Measurements from ENCODE around the gene C16orf89. TPM values are rescaled to one million over a fixed set of nuclear protein-coding genes. Genes with fewer than 3 reads are reported as not detected.

Gene C16orf89
- polyA plus RNA-seq, 1 of the 3 experiments (the other 2 are of a cell fraction) = not detected

GRCh38 chr16:5034167-5034523, 31.6 kb downstream of the C16orf89 start:
- H3K27ac ChIP-seq (ENCODE audit: low read depth in 2 of 2, low read length in 1 of 2) = peak overlapping the region; percentile 26 to 34; a peak in 1 of 4 replicates
- WGBS (ENCODE audit: low lambda C conversion rate) = 17% methylated on average over 2 of the region's 2 CpGs
- peak overlapping the region; percentile 86 for H3K4me2 ChIP-seq
- H3K9me3 ChIP-seq = no peaks in the 10 kb centered on the region
- no peaks in the 10 kb centered on the region for H3K79me2 ChIP-seq (ENCODE audit: insufficient read depth)
- peak overlapping the region; percentile 75 for H3K9ac ChIP-seq
- H3K27me3 ChIP-seq (ENCODE audit: insufficient read depth) = no peaks in the 10 kb centered on the region
- H3K4me3 ChIP-seq (ENCODE audit: low read depth in 2 of 2, low read length in 1 of 2) = peak overlapping the region; percentile 73 to 74
- POLR2A ChIA-PET = no interaction called here
- no peak for DNase-seq
- no peaks in the 10 kb centered on the region for H3F3A ChIP-seq (replicated peaks; ENCODE audit: insufficient read depth)
- peak overlapping the region; percentile 100 for H2AFZ ChIP-seq (ENCODE audit: low read depth)
- no peaks in the 10 kb centered on the region for H4K20me1 ChIP-seq (ENCODE audit: insufficient read depth)
- peaks cover 0 to 12% of the 10 kb centered on the region in 2 experiments; a peak in 2 of 4 replicates for H3K4me1 ChIP-seq (ENCODE audit: control insufficient read depth in 1 of 2, insufficient read depth in 2 of 2, low read depth in 1 of 2, low read length in 1 of 2)
- no peaks in the 10 kb centered on the region for H3K9me2 ChIP-seq
- CTCF ChIA-PET = interaction anchor here (0.9 to 1.5 kb wide), 3 partner anchors 10 to 22 kb away, joined by 3 to 4 read pairs (median 3); no protein-coding TSS in a partner anchor
- no peaks in the 10 kb centered on the region for H3K36me3 ChIP-seq (replicated peaks in 1 of 2; ENCODE audit: control insufficient read depth in 1 of 2, insufficient read depth in 2 of 2, low read length in 1 of 2)
- TF ChIP-seq GABPA (IDR thresholded peaks at IDR 0.05; ENCODE audit: low read depth) (peak; percentile 6; the same call in 1 of the 2 replicates), REST (IDR thresholded peaks at IDR 0.05; ENCODE audit: low read depth, low read length) (no peak), TEAD4 (IDR thresholded peaks at IDR 0.05; ENCODE audit: borderline replicate concordance, insufficient read depth) (no peak)

DNA sequence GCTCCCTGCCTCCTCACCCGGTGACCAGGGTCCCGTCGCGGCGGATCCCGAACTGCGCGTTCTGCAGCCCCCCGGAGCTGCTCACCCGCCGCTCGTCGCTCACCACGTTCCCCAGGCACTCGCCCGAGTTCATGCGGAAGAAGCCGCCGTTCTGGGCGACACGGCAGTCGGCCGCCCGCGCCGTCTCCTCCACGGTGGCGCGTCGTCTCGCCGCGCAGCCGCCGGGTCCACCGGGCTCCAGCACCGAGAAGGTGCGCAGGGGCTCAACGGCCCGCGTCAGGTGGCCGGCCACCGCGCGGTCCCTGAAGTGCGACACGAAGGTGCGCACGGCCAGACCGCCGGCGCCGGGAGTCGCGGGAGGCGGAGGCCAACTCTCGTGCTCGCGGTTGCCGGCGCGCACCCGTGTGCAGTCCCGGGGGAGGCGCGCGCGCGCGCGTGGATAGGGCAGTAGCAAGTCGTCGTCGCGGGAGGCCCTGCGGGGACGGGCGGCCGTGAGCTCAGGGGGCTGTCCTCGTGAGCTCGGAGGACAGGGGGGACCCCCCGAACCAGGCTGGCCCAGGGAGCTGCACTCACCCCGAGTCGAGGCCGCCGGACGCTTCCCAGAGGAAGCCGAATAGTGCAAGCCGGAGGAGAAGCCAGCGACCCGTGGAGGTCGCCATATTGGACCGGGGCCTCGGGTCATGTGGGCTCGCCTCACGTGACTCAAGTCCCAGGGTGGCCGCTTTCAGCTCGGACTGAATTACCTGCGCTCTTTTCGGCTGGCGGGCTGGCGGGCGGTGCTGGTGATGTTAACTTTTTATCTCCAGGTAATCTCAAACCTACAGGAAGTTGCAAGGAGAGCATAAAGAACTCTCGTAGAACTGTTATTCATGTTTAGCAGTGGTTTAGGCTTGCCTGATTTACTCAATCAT, 32.2 kb downstream of the C16orf89 start, which contains the start of gene NAGPA:
Gene NAGPA (minus strand): TSS at position 680 of the 911 bp plus-strand sequence. CDS start 21 bp downstream, at position 659.
- POLR2A ChIA-PET = interaction anchor here (0.7 kb wide), 1 partner anchor 15 kb away, joined by 3 read pairs; no protein-coding TSS in a partner anchor
- under 1% methylated on average over 22 of the region's 104 CpGs for WGBS (ENCODE audit: low lambda C conversion rate)
- Histone ChIP-seq H2AFZ (ENCODE audit: low read depth) (peak within 1 kb of the TSS; percentile 100), H3K27me3 (ENCODE audit: insufficient read depth) (no peaks in the 10 kb centered on the region), H3F3A (replicated peaks; ENCODE audit: insufficient read depth) (no peaks in the 10 kb centered on the region), H3K4me1 (ENCODE audit: control insufficient read depth in 1 of 2, insufficient read depth in 2 of 2, low read depth in 1 of 2, low read length in 1 of 2) (peaks cover 0 to 12% of the 10 kb centered on the region in 2 experiments; a peak in 2 of 4 replicates), H3K9me3 (no peaks in the 10 kb centered on the region), H4K20me1 (ENCODE audit: insufficient read depth) (no peaks in the 10 kb centered on the region), H3K9me2 (no peaks in the 10 kb centered on the region), H3K9ac (peak within 1 kb of the TSS; percentile 75), H3K36me3 (replicated peaks in 1 of 2; ENCODE audit: control insufficient read depth in 1 of 2, insufficient read depth in 2 of 2, low read length in 1 of 2) (peaks cover 0 to 2% of the 10 kb centered on the region in 2 experiments), H3K4me2 (peak within 1 kb of the TSS; percentile 86), H3K27ac (ENCODE audit: low read depth in 2 of 2, low read length in 1 of 2) (peak within 1 kb of the TSS; percentile 34 to 60; a peak in 3 of 4 replicates), H3K4me3 (ENCODE audit: low read depth in 2 of 2, low read length in 1 of 2) (peak within 1 kb of the TSS; percentile 73 to 74), H3K79me2 (ENCODE audit: insufficient read depth) (no peaks in the 10 kb centered on the region)
- peak; percentile 94 for DNase-seq
- CTCF ChIA-PET = interaction anchor here (0.9 to 1.5 kb wide), 3 partner anchors 9 to 23 kb away, joined by 3 to 4 read pairs (median 3); no protein-coding TSS in a partner anchor
- TF ChIP-seq MAX (IDR thresholded peaks at IDR 0.05; ENCODE audit: low read depth) = peak; percentile 83
- TF ChIP-seq, protein P1, sequence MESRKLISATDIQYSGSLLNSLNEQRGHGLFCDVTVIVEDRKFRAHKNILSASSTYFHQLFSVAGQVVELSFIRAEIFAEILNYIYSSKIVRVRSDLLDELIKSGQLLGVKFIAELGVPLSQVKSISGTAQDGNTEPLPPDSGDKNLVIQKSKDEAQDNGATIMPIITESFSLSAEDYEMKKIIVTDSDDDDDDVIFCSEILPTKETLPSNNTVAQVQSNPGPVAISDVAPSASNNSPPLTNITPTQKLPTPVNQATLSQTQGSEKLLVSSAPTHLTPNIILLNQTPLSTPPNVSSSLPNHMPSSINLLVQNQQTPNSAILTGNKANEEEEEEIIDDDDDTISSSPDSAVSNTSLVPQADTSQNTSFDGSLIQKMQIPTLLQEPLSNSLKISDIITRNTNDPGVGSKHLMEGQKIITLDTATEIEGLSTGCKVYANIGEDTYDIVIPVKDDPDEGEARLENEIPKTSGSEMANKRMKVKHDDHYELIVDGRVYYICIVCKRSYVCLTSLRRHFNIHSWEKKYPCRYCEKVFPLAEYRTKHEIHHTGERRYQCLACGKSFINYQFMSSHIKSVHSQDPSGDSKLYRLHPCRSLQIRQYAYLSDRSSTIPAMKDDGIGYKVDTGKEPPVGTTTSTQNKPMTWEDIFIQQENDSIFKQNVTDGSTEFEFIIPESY (IDR thresholded peaks at IDR 0.05; ENCODE audit: borderline replicate concordance, low read depth) = 0 out of 2 replicates have a peak, but pooled peaks have one; percentile 37
- no peak for TF ChIP-seq SMC3 (IDR thresholded peaks at IDR 0.05; ENCODE audit: low read depth, low read length)
- peak; percentile 35 for TF ChIP-seq CHD2 (IDR thresholded peaks at IDR 0.05; ENCODE audit: low read length, partially characterized antibody)
- peak; percentile 100 for TF ChIP-seq USF1 (IDR thresholded peaks at IDR 0.05; ENCODE audit: borderline replicate concordance, low read depth)
- TF ChIP-seq TEAD4 (IDR thresholded peaks at IDR 0.05; ENCODE audit: borderline replicate concordance, insufficient read depth) = 0 out of 2 replicates have a peak, but pooled peaks have one; percentile 15
- TF ChIP-seq RCOR1 (IDR thresholded peaks at IDR 0.05; ENCODE audit: low read length) = peak; percentile 66
- TF ChIP-seq SIN3A (IDR thresholded peaks at IDR 0.05; ENCODE audit: borderline replicate concordance, low read depth, low read length) = peak; percentile 81; the same call in 1 of the 2 replicates
- no peak for TF ChIP-seq JUND (IDR thresholded peaks at IDR 0.05)
- no peak for TF ChIP-seq RAD21 (IDR thresholded peaks at IDR 0.05; ENCODE audit: low read length)
- TF ChIP-seq REST (IDR thresholded peaks at IDR 0.05; ENCODE audit: low read depth, low read length) = peak; percentile 75; the same call in 1 of the 2 replicates
- TF ChIP-seq GABPA (IDR thresholded peaks at IDR 0.05; ENCODE audit: low read depth) = peak; percentile 43

All from SK-N-SH (cell line).